HL-60 (cell line): ENCODE measurements around the gene RAD50.

Experiments used
- DNase-seq, 2 experiments: peaks; one replicate each; pipeline ENCODE4 v3.0.0-alpha.2; 2010 to 2020; ENCODE audit warnings: low read depth in 1 of 2, low spot score in 1 of 2
- H3K27ac ChIP-seq: fragments of 250-450 bp; sonication (Bioruptor Pico); replicated peaks from 2 replicates; pipeline ENCODE4 v1.5.1; 2020; ENCODE audit warnings: mild to moderate bottlenecking, moderate library complexity
- H3K27me3 ChIP-seq: fragments of 250-450 bp; sonication (Bioruptor Pico); 2 replicates; pipeline ENCODE4 v1.5.1; 2021; ENCODE audit warnings: mild to moderate bottlenecking, moderate library complexity; ENCODE audit not compliant: insufficient read depth, poor library complexity, severe bottlenecking
- H3K4me3 ChIP-seq: replicated peaks from 2 replicates; pipeline ENCODE4 v1.5.1; 2011; ENCODE audit warnings: mild to moderate bottlenecking, control low read depth, low read length; ENCODE audit not compliant: insufficient read depth
- CTCF ChIP-seq: IDR thresholded peaks from one replicate; pipeline ENCODE4 v1.5.1; 2011; ENCODE audit warnings: low read length, control low read depth, inconsistent platforms; ENCODE audit not compliant: insufficient read depth
- GABPA ChIP-seq: IDR thresholded peaks from 2 replicates; pipeline ENCODE4 v1.6.1; 2012; ENCODE audit warnings: low read depth
- POLR2AphosphoS5 ChIP-seq: IDR thresholded peaks from 2 replicates; pipeline ENCODE4 v1.6.1; 2012; ENCODE audit warnings: low read depth
- REST ChIP-seq: IDR thresholded peaks from 2 replicates; pipeline ENCODE4 v1.6.1; 2012; ENCODE audit warnings: low read depth; ENCODE audit not compliant: insufficient replicate concordance
- SPI1 ChIP-seq: IDR thresholded peaks from 2 replicates; pipeline ENCODE4 v1.6.1; 2012; ENCODE audit warnings: low read depth, mild to moderate bottlenecking, borderline replicate concordance

RAD50 gene

GRCh38 chr5:132667761-132668705, 111.3 kb downstream of the RAD50 start:
- no peak for DNase-seq
- Histone ChIP-seq H3K27me3 (no peaks in the 10 kb centered on the region), H3K27ac (no peak overlapping the region), H3K4me3 (no peak overlapping the region)
- TF ChIP-seq REST: no peak
- no peak for TF ChIP-seq GABPA
- no peak for TF ChIP-seq SPI1
- TF ChIP-seq POLR2AphosphoS5: no peak
- TF ChIP-seq CTCF: no peak

- TF ChIP-seq REST (no peak), SPI1 (no peak), GABPA (no peak), CTCF (no peak), POLR2AphosphoS5 (no peak)
- no peak overlapping the region for H3K27ac ChIP-seq
- DNase-seq: no peak
- H3K4me3 ChIP-seq: no peak overlapping the region
- H3K27me3 ChIP-seq: no peaks in the 10 kb centered on the region
These were observed 112.1 kb downstream of the RAD50 start for GRCh38 chr5:132668706-132669454.

GRCh38 chr5:132669455-132669820, 112.7 kb downstream of the RAD50 start:
- H3K27ac ChIP-seq: no peak overlapping the region
- TF ChIP-seq CTCF: no peak
- TF ChIP-seq SPI1: no peak
- TF ChIP-seq POLR2AphosphoS5: no peak
- TF ChIP-seq GABPA: no peak
- no peak for TF ChIP-seq REST
- no peaks in the 10 kb centered on the region for H3K27me3 ChIP-seq
- no peak overlapping the region for H3K4me3 ChIP-seq
- no peak for DNase-seq
